Activated naive CD4-positive, alpha-beta T cell treated with anti-CD3 and anti-CD28 coated beads, Interleukin-2, amount 50 U/mL, for 24 hours (primary cell): ENCODE results near the gene PDE6A.

Experiments used
- H3K27ac Mint-ChIP-seq: one replicate; pipeline ENCODE4 v1.8.0; 2021; ENCODE audit warnings: mild to moderate bottlenecking, mixed read lengths
- H3K27me3 Mint-ChIP-seq: one replicate; pipeline ENCODE4 v1.8.0; 2021; ENCODE audit warnings: mixed read lengths
- H3K36me3 Mint-ChIP-seq: one replicate; pipeline ENCODE4 v1.8.0; 2021; ENCODE audit warnings: mixed read lengths
- H3K4me1 Mint-ChIP-seq: one replicate; pipeline ENCODE4 v1.8.0; 2021; ENCODE audit warnings: mixed read lengths
- H3K4me3 Mint-ChIP-seq: one replicate; pipeline ENCODE4 v1.8.0; 2021; ENCODE audit warnings: mild to moderate bottlenecking, mixed read lengths
- H3K9me3 Mint-ChIP-seq: one replicate; pipeline ENCODE4 v1.8.0; 2021; ENCODE audit warnings: mixed read lengths

Gene PDE6A

DNA sequence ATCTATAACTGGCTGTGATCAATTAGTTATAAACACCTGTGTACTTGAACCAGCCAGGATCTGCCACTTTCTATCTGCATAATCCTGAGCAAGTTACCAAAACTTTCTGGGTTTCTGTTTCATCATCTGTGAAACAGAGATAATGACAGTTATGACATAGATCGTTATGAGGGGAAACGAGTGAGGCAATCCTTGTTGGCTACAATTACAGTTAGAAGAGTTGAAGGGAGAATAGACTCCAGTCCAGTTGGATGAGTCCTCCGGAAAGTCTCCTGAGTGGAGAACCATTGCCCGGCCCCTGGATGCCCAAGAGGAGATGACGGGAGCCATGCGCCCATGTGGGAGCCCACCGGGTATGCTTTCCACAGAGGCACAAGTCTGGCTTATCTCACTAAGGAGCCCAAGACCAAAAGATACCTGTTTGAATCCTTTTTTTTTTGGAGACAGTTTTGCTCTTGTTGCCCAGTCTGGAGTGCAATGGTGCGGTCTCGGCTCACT lies 4.5 kb downstream of the PDE6A start:
- no peak overlapping the region for H3K27ac Mint-ChIP-seq
- no peaks in the 10 kb centered on the region for H3K27me3 Mint-ChIP-seq
- no peaks in the 10 kb centered on the region for H3K4me1 Mint-ChIP-seq

DNA sequence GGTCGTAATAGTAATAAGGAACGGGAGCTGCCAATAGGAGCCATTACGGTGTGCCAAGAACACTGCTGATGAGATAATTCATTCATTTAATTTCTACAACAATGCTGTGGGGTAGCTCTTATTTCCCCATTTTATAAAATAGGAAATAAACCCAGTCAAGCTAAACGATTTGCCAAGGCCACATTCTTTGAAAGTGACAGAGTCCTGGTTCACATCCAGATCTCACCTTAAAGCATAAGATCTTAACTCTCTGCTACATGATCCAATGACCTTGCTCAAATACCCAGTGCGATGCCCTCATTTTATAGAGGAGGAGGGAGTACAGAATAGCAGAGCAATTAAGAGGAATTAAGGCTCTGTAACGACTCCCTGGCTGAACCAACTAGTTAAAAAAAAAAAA lies 5.0 kb downstream of the PDE6A start:
- no peaks in the 10 kb centered on the region for H3K9me3 Mint-ChIP-seq
- H3K4me1 Mint-ChIP-seq, result no peaks in the 10 kb centered on the region
- no peak overlapping the region for H3K4me3 Mint-ChIP-seq
- H3K27ac Mint-ChIP-seq, result no peak overlapping the region
- peaks cover 2% of the 10 kb centered on the region for H3K27me3 Mint-ChIP-seq
- no peaks in the 10 kb centered on the region for H3K36me3 Mint-ChIP-seq

More for the DNA sequence above, 4.5 kb downstream of the PDE6A start:
- Mint-ChIP-seq H3K9me3 (no peaks in the 10 kb centered on the region), H3K4me3 (no peak overlapping the region), H3K36me3 (no peaks in the 10 kb centered on the region)

DNA sequence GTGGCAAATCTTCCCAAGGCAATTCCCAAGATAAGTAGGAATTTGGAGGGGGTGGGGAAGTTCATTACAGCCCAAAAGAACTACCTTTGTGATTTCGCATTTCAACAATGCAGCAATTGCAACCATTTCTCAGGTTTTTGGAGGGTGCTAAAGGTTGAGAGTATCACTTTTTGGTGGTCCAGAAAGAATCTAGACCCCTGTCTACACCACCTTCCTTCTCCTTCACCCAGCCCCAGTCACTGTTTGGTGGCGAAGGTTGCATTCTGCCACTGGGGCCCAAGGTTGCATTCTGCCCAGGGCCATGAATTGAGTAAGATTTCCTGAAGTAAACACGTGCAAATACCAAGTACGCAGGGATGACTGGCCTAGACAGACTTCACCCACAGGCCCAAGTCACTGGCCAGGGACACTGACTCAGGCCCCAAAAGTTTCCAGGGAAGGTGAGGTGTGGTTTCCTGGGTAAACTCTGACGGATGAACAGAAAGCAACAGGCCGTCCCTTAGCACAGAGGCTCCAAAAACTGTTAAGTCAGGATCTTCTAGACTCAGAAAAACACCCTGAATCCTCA lies 5.7 kb downstream of the PDE6A start:
- Mint-ChIP-seq H3K27me3 (peaks cover 4% of the 10 kb centered on the region), H3K4me1 (no peaks in the 10 kb centered on the region), H3K9me3 (no peaks in the 10 kb centered on the region), H3K4me3 (no peak overlapping the region), H3K27ac (no peak overlapping the region), H3K36me3 (no peaks in the 10 kb centered on the region)

DNA sequence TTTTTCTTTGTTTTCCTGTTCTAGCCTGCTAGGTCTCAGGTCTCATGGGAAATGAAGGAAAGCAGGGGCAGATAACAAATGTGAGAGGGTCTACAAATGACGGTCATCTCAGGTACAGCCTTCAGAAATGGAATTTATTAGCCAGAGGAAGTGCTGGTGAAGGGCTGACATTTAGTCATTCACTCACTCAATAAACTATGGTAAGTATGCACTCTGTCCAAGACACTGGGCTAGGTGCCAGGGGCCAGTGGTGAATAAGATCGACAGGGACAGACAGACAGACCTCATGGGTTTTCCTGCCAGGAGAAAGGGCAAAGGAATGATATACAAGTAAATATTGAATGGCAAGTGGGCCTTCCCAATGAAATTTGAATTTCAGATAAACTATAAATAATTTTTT lies 6.3 kb downstream of the PDE6A start:
- Mint-ChIP-seq H3K36me3 (no peaks in the 10 kb centered on the region), H3K27ac (no peak overlapping the region), H3K4me3 (no peak overlapping the region), H3K27me3 (peaks cover 4% of the 10 kb centered on the region), H3K4me1 (no peaks in the 10 kb centered on the region), H3K9me3 (no peaks in the 10 kb centered on the region)

DNA sequence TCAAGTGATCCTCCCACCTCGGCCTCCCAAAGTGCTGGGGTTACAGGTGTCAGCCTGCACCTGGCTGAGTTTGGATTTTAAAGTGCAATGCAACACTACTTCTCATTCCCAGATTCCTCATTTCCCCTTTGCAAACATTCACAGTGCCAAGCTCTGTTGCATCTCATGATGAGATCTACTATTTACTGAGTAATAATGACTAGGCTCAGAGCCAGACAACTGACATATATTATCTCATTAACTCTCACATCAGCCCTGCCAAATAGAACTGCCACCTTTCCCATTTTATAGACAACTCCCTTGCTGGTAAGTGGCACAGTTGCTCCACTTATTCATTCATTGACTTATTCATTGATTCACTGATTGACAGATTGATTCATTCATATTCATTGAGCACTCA lies 7.0 kb downstream of the PDE6A start:
- no peaks in the 10 kb centered on the region for H3K36me3 Mint-ChIP-seq
- peaks cover 4% of the 10 kb centered on the region for H3K27me3 Mint-ChIP-seq
- H3K27ac Mint-ChIP-seq, result no peak overlapping the region
- H3K9me3 Mint-ChIP-seq, result no peaks in the 10 kb centered on the region
- no peaks in the 10 kb centered on the region for H3K4me1 Mint-ChIP-seq
- H3K4me3 Mint-ChIP-seq, result no peak overlapping the region

DNA sequence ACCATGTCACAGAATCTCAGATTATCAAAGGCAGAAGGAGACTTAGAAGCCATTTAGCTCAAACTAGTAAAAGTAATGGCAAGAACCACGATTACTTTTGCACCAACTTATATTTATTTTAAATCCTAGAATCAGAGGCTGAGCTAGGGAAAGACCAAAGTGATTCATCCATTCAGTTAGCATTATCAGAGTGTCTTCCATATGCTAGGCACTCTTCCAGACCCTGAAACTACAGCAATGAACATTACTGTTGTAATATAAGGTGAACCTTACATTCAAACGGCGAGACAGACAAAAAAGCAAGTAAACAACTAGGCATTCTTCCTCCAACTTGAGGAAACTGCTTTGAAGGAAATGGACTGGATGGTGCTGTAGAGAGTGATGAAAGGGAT lies 7.9 kb downstream of the PDE6A start:
- Mint-ChIP-seq H3K27me3 (peaks cover 4% of the 10 kb centered on the region), H3K36me3 (no peaks in the 10 kb centered on the region), H3K4me1 (no peaks in the 10 kb centered on the region), H3K9me3 (no peaks in the 10 kb centered on the region), H3K27ac (no peak overlapping the region), H3K4me3 (no peak overlapping the region)

DNA sequence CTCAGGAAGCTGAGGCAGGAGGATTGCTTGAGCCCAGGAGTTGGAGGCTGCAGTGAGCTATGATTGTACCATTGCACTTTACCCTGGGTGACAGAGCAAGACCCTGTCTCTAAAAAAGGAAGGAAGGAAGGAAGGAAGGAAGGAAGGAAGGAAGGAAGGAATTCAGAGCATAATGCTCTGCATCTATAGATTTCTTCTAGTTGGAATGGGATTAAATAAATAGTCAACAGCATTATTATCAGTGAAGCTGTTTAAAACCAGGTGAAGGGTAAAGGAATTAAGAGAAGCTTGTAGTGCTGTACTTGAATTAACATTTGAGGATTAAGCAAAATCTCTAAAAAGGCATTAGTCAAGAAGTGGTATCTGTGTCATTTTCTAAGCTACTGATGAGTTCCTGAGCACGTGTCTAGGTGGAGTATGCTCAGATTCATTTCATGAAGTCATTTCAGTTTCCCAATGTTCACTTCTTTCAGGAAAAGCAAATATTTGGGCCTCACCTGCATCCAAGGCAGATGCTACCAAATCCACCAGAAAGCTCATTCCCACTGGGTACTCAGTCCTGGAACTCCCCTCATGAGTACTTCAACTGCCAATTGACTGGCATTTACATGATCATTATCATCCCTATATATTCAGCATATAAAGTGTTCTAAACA lies 8.4 kb downstream of the PDE6A start:
- H3K27ac Mint-ChIP-seq, result no peak overlapping the region
- no peaks in the 10 kb centered on the region for H3K4me1 Mint-ChIP-seq
- peaks cover 6% of the 10 kb centered on the region for H3K27me3 Mint-ChIP-seq
- no peaks in the 10 kb centered on the region for H3K9me3 Mint-ChIP-seq
- H3K36me3 Mint-ChIP-seq, result no peaks in the 10 kb centered on the region
- H3K4me3 Mint-ChIP-seq, result no peak overlapping the region

DNA sequence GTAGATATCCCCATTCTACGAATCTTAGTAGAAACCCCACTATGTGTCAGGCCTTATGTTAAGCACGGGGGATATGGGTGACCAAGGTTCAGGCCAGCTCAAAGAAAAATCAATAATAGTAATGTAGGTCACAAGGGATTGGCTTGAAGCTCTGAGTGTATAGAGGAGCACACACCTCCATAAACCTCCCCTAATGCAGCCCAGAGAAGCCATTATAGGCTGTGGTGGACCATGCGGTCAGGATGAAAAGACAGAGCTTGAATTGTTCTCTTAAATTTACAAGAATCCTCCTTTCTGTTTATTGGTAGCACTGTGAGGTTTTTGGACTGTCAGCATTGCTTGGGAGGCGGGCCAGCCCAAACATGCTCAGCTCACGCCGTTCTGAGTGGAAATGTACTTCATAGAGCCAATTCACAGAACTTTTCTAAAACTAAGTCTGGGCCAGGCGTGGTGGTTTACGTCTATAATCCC lies 9.1 kb downstream of the PDE6A start:
- no peak overlapping the region for H3K27ac Mint-ChIP-seq
- no peaks in the 10 kb centered on the region for H3K4me1 Mint-ChIP-seq
- no peaks in the 10 kb centered on the region for H3K9me3 Mint-ChIP-seq
- H3K4me3 Mint-ChIP-seq, result no peak overlapping the region
- peaks cover 6% of the 10 kb centered on the region for H3K27me3 Mint-ChIP-seq
- H3K36me3 Mint-ChIP-seq, result no peaks in the 10 kb centered on the region

DNA sequence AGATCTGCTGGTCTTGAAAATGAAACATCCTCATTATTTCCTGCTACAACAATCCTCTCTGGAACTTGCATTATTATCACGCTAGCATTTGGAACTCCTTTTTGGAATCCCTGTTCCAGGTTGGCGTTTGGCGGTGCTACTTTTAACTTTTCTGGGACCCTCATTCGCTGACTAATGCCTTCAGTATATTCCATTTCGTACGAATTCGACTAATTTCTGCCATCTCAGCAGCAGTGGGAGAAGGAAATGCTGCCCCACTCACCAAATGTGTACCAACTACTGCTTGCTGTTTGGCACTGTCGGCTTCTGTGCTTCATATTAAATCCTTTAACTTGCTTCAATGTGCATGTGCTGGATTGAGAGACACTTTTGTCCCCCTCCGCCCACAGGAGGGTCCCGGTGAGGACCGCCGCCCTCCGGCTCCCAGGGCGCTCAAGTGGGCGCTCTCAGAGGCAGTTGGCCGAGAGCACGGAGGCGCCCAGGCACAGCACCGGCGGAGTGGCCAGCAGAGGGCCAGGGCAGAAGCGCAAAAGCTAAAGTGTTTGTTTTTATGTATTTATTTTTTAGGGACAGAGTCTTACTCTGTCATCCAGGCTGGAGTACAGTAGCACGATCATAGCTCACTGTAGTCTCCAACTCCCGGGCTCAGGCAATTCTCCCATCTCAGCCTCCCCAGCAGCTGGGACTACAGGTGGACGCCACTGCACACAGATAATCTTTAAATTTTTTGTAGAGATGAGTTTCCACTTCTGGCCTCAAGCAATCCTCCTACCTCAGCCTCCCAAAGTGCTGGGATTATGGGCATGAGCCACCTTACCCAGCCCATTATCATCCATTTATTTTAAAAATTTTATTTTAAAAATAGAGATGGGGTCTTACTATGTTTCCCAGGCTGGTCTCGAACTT lies 11.9 kb downstream of the PDE6A start:
- H3K4me3 Mint-ChIP-seq, result no peak overlapping the region
- H3K27me3 Mint-ChIP-seq, result peaks cover 10% of the 10 kb centered on the region
- H3K9me3 Mint-ChIP-seq, result no peaks in the 10 kb centered on the region
- H3K36me3 Mint-ChIP-seq, result no peaks in the 10 kb centered on the region
- H3K27ac Mint-ChIP-seq, result no peak overlapping the region
- no peaks in the 10 kb centered on the region for H3K4me1 Mint-ChIP-seq

DNA sequence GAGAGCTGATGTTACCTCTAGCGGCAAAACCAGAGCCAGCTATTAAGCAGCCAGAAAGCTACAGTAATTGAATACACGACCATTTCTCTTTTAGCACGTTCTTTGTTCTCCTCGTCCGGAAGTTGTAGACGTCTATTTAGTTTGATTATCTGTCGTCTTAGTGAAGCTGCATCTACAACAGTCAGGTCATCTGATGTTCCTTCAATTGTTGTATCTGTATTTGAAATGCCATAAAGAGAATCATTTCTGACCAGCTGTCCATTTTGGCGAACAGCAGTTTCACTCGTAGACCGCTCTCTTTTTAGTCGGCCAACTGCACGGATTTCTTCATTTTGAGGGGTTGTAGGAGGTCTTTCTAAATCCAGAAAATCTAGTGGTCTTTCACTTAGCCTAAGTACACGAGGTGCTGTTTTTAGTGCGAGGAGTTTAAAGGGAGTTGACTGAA lies 12.6 kb downstream of the PDE6A start:
- H3K27ac Mint-ChIP-seq, result no peak overlapping the region
- no peaks in the 10 kb centered on the region for H3K36me3 Mint-ChIP-seq
- no peaks in the 10 kb centered on the region for H3K4me1 Mint-ChIP-seq
- H3K9me3 Mint-ChIP-seq, result no peaks in the 10 kb centered on the region
- peaks cover 10% of the 10 kb centered on the region for H3K27me3 Mint-ChIP-seq
- H3K4me3 Mint-ChIP-seq, result no peak overlapping the region

DNA sequence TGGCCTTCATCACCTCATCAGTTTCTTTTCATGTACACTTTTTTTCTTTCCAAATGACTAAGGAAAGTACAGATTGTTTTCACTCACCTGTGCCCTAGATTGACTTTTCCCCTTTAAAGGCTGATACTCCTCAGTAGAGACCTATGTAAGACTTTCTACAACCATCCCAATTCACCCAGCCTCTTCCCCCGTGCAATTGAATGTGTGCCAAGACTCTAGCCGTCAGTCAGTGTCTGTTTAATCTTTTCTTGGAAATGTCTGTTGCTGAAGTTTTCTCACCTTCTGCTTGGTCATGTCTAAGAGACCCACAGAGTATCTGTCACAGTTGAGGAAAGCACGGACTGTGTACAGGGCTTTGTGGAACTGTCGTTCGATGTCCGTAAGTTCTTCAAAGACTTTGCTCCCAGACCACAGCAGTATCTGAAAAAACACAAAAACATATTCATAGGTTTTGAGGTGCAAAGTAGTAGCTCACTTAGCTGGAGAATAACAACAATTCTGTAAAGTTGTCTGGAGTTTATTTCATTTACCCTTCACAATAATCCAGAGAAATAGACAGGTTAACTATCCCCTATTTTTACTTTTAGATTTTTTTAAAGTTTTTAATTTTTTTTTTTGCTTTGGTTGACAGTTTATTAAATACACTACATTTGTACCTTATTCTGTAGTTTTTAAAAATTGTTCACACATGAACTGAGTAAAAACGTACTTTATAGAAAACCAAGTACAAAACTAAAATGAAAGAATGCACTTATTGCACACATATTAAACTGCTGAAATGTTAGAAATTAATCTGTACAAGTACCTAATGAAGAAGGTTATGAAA lies 13.6 kb downstream of the PDE6A start:
- Mint-ChIP-seq H3K27ac (no peak overlapping the region), H3K27me3 (peaks cover 10% of the 10 kb centered on the region), H3K4me1 (no peaks in the 10 kb centered on the region), H3K9me3 (no peaks in the 10 kb centered on the region), H3K36me3 (no peaks in the 10 kb centered on the region), H3K4me3 (no peak overlapping the region)

DNA sequence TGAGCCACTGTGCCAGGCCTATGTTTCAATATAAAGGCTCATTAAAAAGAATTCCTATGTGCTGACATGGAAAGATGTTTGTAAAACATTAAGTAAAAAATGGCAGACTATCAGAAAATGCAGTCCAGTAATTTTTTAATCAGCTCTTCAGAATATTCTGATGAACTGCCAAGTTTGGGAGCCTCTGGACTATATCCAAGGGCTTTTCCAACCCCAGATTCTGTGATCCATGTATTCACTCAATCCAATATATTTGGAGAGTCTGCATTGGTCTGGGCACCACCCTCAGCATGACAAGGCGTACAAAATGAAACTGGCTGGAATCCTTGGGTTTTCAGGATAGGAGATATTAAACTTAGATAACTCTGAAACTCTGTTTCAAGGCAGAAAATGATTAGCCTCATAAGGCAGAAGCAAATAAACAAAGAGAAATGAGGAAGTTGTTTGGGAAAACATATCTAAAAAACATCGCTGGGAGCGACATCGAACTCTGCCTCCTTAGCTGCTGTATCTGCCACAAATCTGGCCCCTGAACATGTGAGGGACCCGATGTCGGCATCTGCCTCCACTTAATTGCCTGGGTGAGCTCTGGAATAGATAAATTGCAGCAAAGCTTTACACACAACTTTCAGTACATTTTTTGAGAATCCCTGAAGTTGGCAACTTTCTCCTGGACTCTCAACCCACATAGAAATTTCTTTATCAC lies 14.4 kb downstream of the PDE6A start:
- Mint-ChIP-seq H3K9me3 (no peaks in the 10 kb centered on the region), H3K4me1 (no peaks in the 10 kb centered on the region), H3K27ac (no peak overlapping the region), H3K4me3 (no peak overlapping the region), H3K36me3 (no peaks in the 10 kb centered on the region), H3K27me3 (peaks cover 10% of the 10 kb centered on the region)

DNA sequence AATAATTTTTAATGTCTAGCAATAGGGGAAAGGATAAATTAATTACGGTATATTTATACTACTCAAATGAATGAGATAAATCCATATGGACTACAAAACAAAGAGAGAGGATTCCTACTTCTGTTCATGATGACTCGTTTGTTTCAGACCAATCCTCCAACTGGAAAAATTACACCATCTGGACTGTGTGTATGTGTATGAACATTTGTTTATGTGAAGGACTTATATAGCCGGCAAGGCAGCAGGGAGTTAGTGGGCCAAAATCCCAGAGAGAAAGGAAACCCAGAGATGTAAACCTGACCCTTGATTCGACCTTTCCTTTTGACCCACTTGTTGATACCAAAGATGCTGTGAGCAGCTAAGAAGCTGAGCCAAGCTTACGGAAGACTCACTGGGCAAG lies 20.1 kb downstream of the PDE6A start:
- Mint-ChIP-seq H3K9me3 (no peaks in the 10 kb centered on the region), H3K4me1 (no peaks in the 10 kb centered on the region), H3K36me3 (no peaks in the 10 kb centered on the region), H3K27ac (no peak overlapping the region), H3K27me3 (peaks cover 6% of the 10 kb centered on the region), H3K4me3 (no peak overlapping the region)

DNA sequence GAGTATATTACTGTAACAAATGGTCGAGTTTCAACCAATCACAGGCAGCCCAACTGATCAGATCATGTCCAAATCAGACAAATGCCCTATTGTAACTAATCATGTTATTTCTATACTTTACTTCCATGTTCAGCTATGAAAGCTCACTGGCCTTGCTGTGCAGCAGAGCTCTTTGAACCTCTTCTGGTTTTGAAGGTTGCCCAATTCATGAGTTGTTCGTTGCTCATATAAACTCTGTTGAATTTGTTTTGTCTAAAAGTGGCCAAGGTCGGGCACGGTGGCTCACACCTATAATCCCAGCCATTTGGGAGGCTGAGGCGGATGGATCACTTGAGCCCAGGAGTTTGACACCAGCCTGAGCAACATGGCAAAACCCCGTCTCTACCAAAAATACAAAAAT lies 21.6 kb downstream of the PDE6A start:
- peaks cover 4% of the 10 kb centered on the region for H3K27me3 Mint-ChIP-seq
- H3K4me3 Mint-ChIP-seq, result no peak overlapping the region
- no peaks in the 10 kb centered on the region for H3K9me3 Mint-ChIP-seq
- no peaks in the 10 kb centered on the region for H3K36me3 Mint-ChIP-seq
- no peak overlapping the region for H3K27ac Mint-ChIP-seq
- H3K4me1 Mint-ChIP-seq, result no peaks in the 10 kb centered on the region

DNA sequence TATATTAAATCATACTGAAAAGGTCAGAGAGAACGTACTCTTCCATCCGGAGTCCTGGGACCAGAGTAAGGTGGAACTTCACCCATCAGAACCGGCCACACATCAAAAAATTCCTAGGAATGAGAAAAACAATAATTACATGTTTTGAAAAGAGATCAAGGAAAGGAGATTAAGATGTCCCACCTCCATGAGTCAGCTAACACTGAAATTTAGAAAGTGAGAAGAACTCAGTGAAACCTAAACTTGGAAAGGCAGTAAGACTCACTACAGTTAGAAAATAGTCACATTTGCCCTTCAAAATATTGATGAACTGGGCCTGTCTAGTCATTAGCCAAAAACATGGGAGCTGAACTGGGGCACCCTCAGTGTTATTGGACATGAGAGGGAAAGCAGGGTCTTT lies 23.0 kb downstream of the PDE6A start:
- H3K9me3 Mint-ChIP-seq, result no peaks in the 10 kb centered on the region
- peaks cover 4% of the 10 kb centered on the region for H3K27me3 Mint-ChIP-seq
- no peak overlapping the region for H3K27ac Mint-ChIP-seq

More for the DNA sequence above, 23.0 kb downstream of the PDE6A start:
- Mint-ChIP-seq H3K4me3 (no peak overlapping the region), H3K36me3 (no peaks in the 10 kb centered on the region), H3K4me1 (no peaks in the 10 kb centered on the region)
